ENCODE measurements around the gene EML3.
A peak's percentile ranks its signal among the peaks of the same experiment; 100 is the strongest.
"Not testable (repeated sequence)": the region's sequence is repeated elsewhere in the genome, so short reads cannot be mapped to it uniquely, and the experiment has no call there.

The EML3 gene

GRCh38 chr11:62599069-62599696, 13.4 kb downstream of the EML3 start:
- peak; percentile 98 to 99 for DNase-seq

- DNase-seq: no peak
Observed at GRCh38 chr11:62595124-62595523, 17.5 kb downstream of the EML3 start.

GRCh38 chr11:62593434-62594044, 19.0 kb downstream of the EML3 start:
- DNase-seq: peak; percentile 82 to 84

- DNase-seq: no peak
Observed at GRCh38 chr11:62592989-62593421, 19.6 kb downstream of the EML3 start.

- DNase-seq: no peak
Observed at GRCh38 chr11:62592146-62592815, 20.3 kb downstream of the EML3 start.

- DNase-seq: peak; percentile 97 to 99
Observed at GRCh38 chr11:62591448-62592145, 21.0 kb downstream of the EML3 start, which contains the start of gene TUT1. TSS of gene TUT1 (minus strand) at chr11:62591523. CDS start at chr11:62591485, 38 bp downstream.

- DNase-seq: peak in 1 of 2 donors; percentile 22
Observed at GRCh38 chr11:62588966-62589637, 23.5 kb downstream of the EML3 start.

- not testable (repeated sequence) for DNase-seq
Observed at GRCh38 chr11:62585356-62585755, 27.2 kb downstream of the EML3 start.

- DNase-seq: not testable (repeated sequence)
Observed at GRCh38 chr11:62581735-62582134, 30.8 kb downstream of the EML3 start.

- no peak for DNase-seq
Observed at GRCh38 chr11:62580959-62581715, 31.4 kb downstream of the EML3 start.

- DNase-seq: no peak
Observed at GRCh38 chr11:62579252-62579651, 33.3 kb downstream of the EML3 start.

GRCh38 chr11:62578541-62578940, 34.0 kb downstream of the EML3 start:
- DNase-seq: no peak

GRCh38 chr11:62577046-62577714, 35.4 kb downstream of the EML3 start:
- no peak for DNase-seq

GRCh38 chr11:62575837-62576236, 36.7 kb downstream of the EML3 start:
- DNase-seq: no peak

- DNase-seq: no peak
Observed at GRCh38 chr11:62575156-62575555, 37.4 kb downstream of the EML3 start.

GRCh38 chr11:62574363-62575071, 38.1 kb downstream of the EML3 start:
- no peak for DNase-seq

GRCh38 chr11:62573592-62574362, 38.8 kb downstream of the EML3 start, which contains the start of gene EEF1G:
TSS of gene EEF1G (minus strand) at chr11:62573891. CDS start at chr11:62573842, 49 bp downstream.
- DNase-seq: peak; percentile 99

- peak; percentile 27 to 37 for DNase-seq
Observed at GRCh38 chr11:62573006-62573591, 39.5 kb downstream of the EML3 start.

GRCh38 chr11:62572431-62572830, 40.1 kb downstream of the EML3 start:
- DNase-seq: no peak

Measured in CD4-positive, alpha-beta T cell treated with Interleukin-1 beta for 1 hour (primary cell).